ACC112 (cell line): ENCODE data around the gene GPATCH3.
A peak's percentile ranks its signal among the peaks of the same experiment; 100 is the strongest.

Experiments used
- H2AFZ ChIP-seq: fragments of 200-600 bp; sonication (generic); one replicate; pipeline ENCODE4 v1.6.0; 2017; ENCODE audit warnings: antibody characterized with exemption, low read length; ENCODE audit not compliant: unreplicated experiment
- H3K27ac ChIP-seq: fragments of 200-600 bp; sonication (generic); 2 replicates; pipeline ENCODE4 v1.5.1; 2014; ENCODE audit warnings: low read depth, mild to moderate bottlenecking, antibody characterized with exemption, low read length, moderate library complexity
- H3K27me3 ChIP-seq: fragments of 200-600 bp; sonication (generic); 2 replicates; pipeline ENCODE4 v1.6.1; 2014; ENCODE audit warnings: mild to moderate bottlenecking, antibody characterized with exemption, low read length, moderate library complexity, mixed read lengths; ENCODE audit not compliant: insufficient read depth
- H3K36me3 ChIP-seq: fragments of 200-600 bp; sonication (generic); 2 replicates; pipeline ENCODE4 v1.6.1; 2016; ENCODE audit warnings: mild to moderate bottlenecking, antibody characterized with exemption, low read length, moderate library complexity, mixed read lengths; ENCODE audit not compliant: insufficient read depth
- H3K4me1 ChIP-seq: fragments of 200-600 bp; sonication (generic); one replicate; pipeline ENCODE4 v1.6.1; 2016; ENCODE audit warnings: low read length, mixed read lengths; ENCODE audit not compliant: insufficient read depth, unreplicated experiment, control insufficient read depth
- H3K4me3 ChIP-seq: fragments of 200-600 bp; sonication (generic); 2 replicates; pipeline ENCODE4 v1.5.1; 2014; ENCODE audit warnings: mild to moderate bottlenecking, low read depth, low read length
- H3K79me2 ChIP-seq: fragments of 200-600 bp; sonication (generic); one replicate; pipeline ENCODE4 v1.6.0; 2016; ENCODE audit warnings: low read length; ENCODE audit not compliant: control insufficient read depth, unreplicated experiment, insufficient read depth

GPATCH3 gene

GRCh38 chr1:26863685-26864077, 36.6 kb downstream of the GPATCH3 start:
- H3K4me1 ChIP-seq: peaks cover 13% of the 10 kb centered on the region
- 0 out of 2 replicates have a peak overlapping the region, but pooled peaks have one; percentile 82 for H3K27ac ChIP-seq

GRCh38 chr1:26862781-26863684, 37.2 kb downstream of the GPATCH3 start, which contains the start of gene SFN:
SFN (plus strand) TSS chr1:26863149; CDS start chr1:26863213, 64 bp downstream.
- peaks cover 13% of the 10 kb centered on the region for H3K4me1 ChIP-seq
- H3K79me2 ChIP-seq: no peaks in the 10 kb centered on the region
- peak within 1 kb of the TSS; percentile 82 for H3K27ac ChIP-seq
- H3K27me3 ChIP-seq: no peaks in the 10 kb centered on the region
- no peak within 1 kb of the TSS for H2AFZ ChIP-seq
- H3K4me3 ChIP-seq: peak within 1 kb of the TSS; percentile 91
- no peaks in the 10 kb centered on the region for H3K36me3 ChIP-seq

More at GRCh38 chr1:26863685-26864077, 36.6 kb downstream of the GPATCH3 start:
- Histone ChIP-seq H3K27me3 (no peaks in the 10 kb centered on the region), H3K4me3 (peak overlapping the region; percentile 91), H3K79me2 (no peaks in the 10 kb centered on the region), H2AFZ (no peak overlapping the region), H3K36me3 (no peaks in the 10 kb centered on the region)

GRCh38 chr1:26861889-26862378, 38.3 kb downstream of the GPATCH3 start:
- Histone ChIP-seq H2AFZ (no peak overlapping the region), H3K4me1 (peaks cover 13% of the 10 kb centered on the region), H3K79me2 (no peaks in the 10 kb centered on the region), H3K27me3 (no peaks in the 10 kb centered on the region), H3K36me3 (no peaks in the 10 kb centered on the region), H3K27ac (no peak overlapping the region), H3K4me3 (no peak overlapping the region)

GRCh38 chr1:26861286-26861701, 39.0 kb downstream of the GPATCH3 start:
- Histone ChIP-seq H3K27ac (no peak overlapping the region), H3K4me1 (peaks cover 13% of the 10 kb centered on the region), H3K79me2 (no peaks in the 10 kb centered on the region), H2AFZ (no peak overlapping the region), H3K27me3 (no peaks in the 10 kb centered on the region), H3K4me3 (no peak overlapping the region), H3K36me3 (no peaks in the 10 kb centered on the region)

- Histone ChIP-seq H2AFZ (no peak overlapping the region), H3K27me3 (no peaks in the 10 kb centered on the region), H3K4me3 (no peak overlapping the region), H3K4me1 (peaks cover 6% of the 10 kb centered on the region), H3K79me2 (no peaks in the 10 kb centered on the region), H3K36me3 (no peaks in the 10 kb centered on the region), H3K27ac (no peak overlapping the region)
These were observed 41.2 kb downstream of the GPATCH3 start for GRCh38 chr1:26858891-26859640.

- Histone ChIP-seq H3K4me1 (peaks cover 5% of the 10 kb centered on the region), H3K4me3 (no peak overlapping the region), H3K27me3 (no peaks in the 10 kb centered on the region), H3K79me2 (no peaks in the 10 kb centered on the region), H3K27ac (no peak overlapping the region), H2AFZ (no peak overlapping the region), H3K36me3 (no peaks in the 10 kb centered on the region)
These were observed 42.1 kb downstream of the GPATCH3 start for GRCh38 chr1:26858160-26858559.

- Histone ChIP-seq H3K4me3 (no peak overlapping the region), H3K27ac (no peak overlapping the region), H2AFZ (no peak overlapping the region), H3K36me3 (no peaks in the 10 kb centered on the region), H3K27me3 (no peaks in the 10 kb centered on the region), H3K4me1 (peaks cover 5% of the 10 kb centered on the region), H3K79me2 (no peaks in the 10 kb centered on the region)
These were observed 42.7 kb downstream of the GPATCH3 start for GRCh38 chr1:26857473-26858060.

GRCh38 chr1:26856604-26857469, 43.4 kb downstream of the GPATCH3 start:
- H3K27ac ChIP-seq: no peak overlapping the region
- no peak overlapping the region for H2AFZ ChIP-seq
- no peaks in the 10 kb centered on the region for H3K27me3 ChIP-seq
- peaks cover 4% of the 10 kb centered on the region; the same call in 1 of the 2 replicates for H3K36me3 ChIP-seq
- no peak overlapping the region for H3K4me3 ChIP-seq
- H3K79me2 ChIP-seq: no peaks in the 10 kb centered on the region
- H3K4me1 ChIP-seq: peaks cover 2% of the 10 kb centered on the region

GRCh38 chr1:26856181-26856580, 44.1 kb downstream of the GPATCH3 start:
- Histone ChIP-seq H3K4me3 (no peak overlapping the region), H3K27ac (no peak overlapping the region), H3K79me2 (no peaks in the 10 kb centered on the region), H2AFZ (no peak overlapping the region), H3K36me3 (peaks cover 4% of the 10 kb centered on the region; the same call in 1 of the 2 replicates), H3K27me3 (no peaks in the 10 kb centered on the region), H3K4me1 (no peaks in the 10 kb centered on the region)
